MM.1S (cell line): ENCODE results near the gene TMEM212.

ENCODE experiments used
- DNase-seq: peaks from one replicate; pipeline ENCODE4 v3.0.0-alpha.2; 2015
- H2AFZ ChIP-seq: fragments of 300-600 bp; sonication (generic); 2 replicates; pipeline ENCODE4 v1.6.0; 2016; ENCODE audit warnings: antibody characterized with exemption, low read length
- H3F3A ChIP-seq: fragments of 300-600 bp; sonication (generic); 2 replicates; pipeline ENCODE4 v1.6.1; 2016; ENCODE audit warnings: mild to moderate bottlenecking, antibody characterized with exemption, low read length, moderate library complexity, mixed read lengths; ENCODE audit not compliant: insufficient read depth
- H3K27ac ChIP-seq: fragments of 300-600 bp; sonication (generic); 2 replicates; pipeline ENCODE4 v1.5.1; 2016; ENCODE audit warnings: mild to moderate bottlenecking, low read length
- H3K27me3 ChIP-seq: fragments of 300-600 bp; sonication (generic); replicated peaks from 2 replicates; pipeline ENCODE4 v1.6.0; 2016; ENCODE audit warnings: low read length; ENCODE audit not compliant: insufficient read depth
- H3K36me3 ChIP-seq: fragments of 300-600 bp; sonication (generic); replicated peaks from 2 replicates; pipeline ENCODE4 v1.6.1; 2016; ENCODE audit warnings: mild to moderate bottlenecking, low read length, mixed read lengths; ENCODE audit not compliant: insufficient read depth
- H3K4me1 ChIP-seq: fragments of 300-600 bp; sonication (generic); 2 replicates; pipeline ENCODE4 v1.6.1; 2016; ENCODE audit warnings: low read length, mixed read lengths
- H3K4me2 ChIP-seq: fragments of 300-600 bp; sonication (generic); 2 replicates; pipeline ENCODE4 v1.6.0; 2016; ENCODE audit warnings: low read depth, low read length
- H3K4me3 ChIP-seq: fragments of 300-600 bp; sonication (generic); 2 replicates; pipeline ENCODE4 v1.5.1; 2016; ENCODE audit warnings: low read length, mixed read lengths
- H3K79me2 ChIP-seq: fragments of 300-600 bp; sonication (generic); 2 replicates; pipeline ENCODE4 v1.6.1; 2016; ENCODE audit warnings: mixed run types, low read length, mixed read lengths
- H3K9ac ChIP-seq: fragments of 300-600 bp; sonication (generic); 2 replicates; pipeline ENCODE4 v1.6.1; 2016; ENCODE audit warnings: low read length, mixed read lengths
- H3K9me2 ChIP-seq: fragments of 300-600 bp; sonication (generic); replicated peaks from 2 replicates; pipeline ENCODE4 v1.6.1; 2016; ENCODE audit warnings: mild to moderate bottlenecking, low read length, mixed read lengths; ENCODE audit not compliant: insufficient read depth
- H3K9me3 ChIP-seq: fragments of 300-600 bp; sonication (generic); replicated peaks from 2 replicates; pipeline ENCODE4 v1.6.1; 2016; ENCODE audit warnings: mild to moderate bottlenecking, low read length, mixed read lengths; ENCODE audit not compliant: insufficient read depth
- H4K20me1 ChIP-seq: fragments of 300-600 bp; sonication (generic); 2 replicates; pipeline ENCODE4 v1.6.1; 2016; ENCODE audit warnings: mild to moderate bottlenecking, low read length, moderate library complexity, mixed read lengths; ENCODE audit not compliant: insufficient read depth
- EZH2 ChIP-seq: fragments of 300-600 bp; sonication (generic); optimal IDR thresholded peaks from 2 replicates; pipeline ENCODE3; 2017; ENCODE audit warnings: low read depth, mild to moderate bottlenecking, antibody characterized with exemption, low read length, mixed read lengths
- EZH2phosphoT487 ChIP-seq: fragments of 300-600 bp; sonication (generic); IDR thresholded peaks from 2 replicates; pipeline ENCODE4 v1.6.1; 2018; ENCODE audit warnings: antibody characterized with exemption, low read length
- TF ChIP-seq, protein P1 (sequence below): fragments of 300-600 bp; sonication (generic); IDR thresholded peaks from 2 replicates; pipeline ENCODE4 v1.5.1; 2016; ENCODE audit warnings: antibody characterized with exemption, low read length, mixed read lengths

TMEM212 gene

DNA sequence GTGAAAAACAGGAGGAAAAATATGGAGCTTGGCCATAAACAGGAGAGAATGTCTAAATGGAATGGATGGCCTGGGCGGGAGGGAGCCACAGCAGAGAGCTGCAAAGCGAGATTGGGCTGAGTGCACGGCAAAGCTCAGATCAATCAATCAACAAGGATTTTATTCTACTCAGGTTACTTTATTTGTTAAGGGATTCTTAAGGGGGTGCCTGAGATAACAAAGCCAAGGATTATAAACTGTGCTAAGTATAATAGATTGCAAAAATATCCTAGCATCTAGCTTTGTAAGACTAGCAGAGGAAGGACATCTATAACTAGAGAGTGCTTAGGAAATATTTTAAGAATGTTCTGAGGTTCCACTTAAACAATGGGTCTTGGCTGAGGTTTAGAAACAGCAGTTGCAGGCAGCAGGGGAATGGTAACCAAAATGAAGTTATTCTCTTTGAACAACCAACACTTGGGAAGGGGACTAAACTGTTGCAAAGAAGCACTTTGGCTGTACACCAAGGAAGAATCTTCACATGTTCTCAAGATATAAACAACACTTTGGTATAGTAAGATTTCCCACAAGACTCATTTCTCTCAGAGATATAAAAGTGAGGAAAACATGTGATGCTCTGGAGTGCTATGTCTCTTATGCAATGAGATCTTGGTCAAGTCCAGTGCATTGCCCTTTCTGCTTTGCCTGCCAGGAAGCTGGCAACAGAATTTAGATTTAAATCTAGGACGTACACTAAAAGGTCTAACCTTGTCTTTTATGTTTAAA, 35.5 kb downstream of the TMEM212 start:
- Histone ChIP-seq H2AFZ (no peak overlapping the region), H3K9me3 (no peaks in the 10 kb centered on the region), H3K4me3 (no peak overlapping the region), H3K4me2 (no peak overlapping the region), H3K79me2 (no peaks in the 10 kb centered on the region), H3K9me2 (no peaks in the 10 kb centered on the region), H3K27me3 (no peaks in the 10 kb centered on the region), H3K4me1 (no peaks in the 10 kb centered on the region), H3K9ac (no peak overlapping the region), H3F3A (no peaks in the 10 kb centered on the region), H4K20me1 (no peaks in the 10 kb centered on the region), H3K36me3 (no peaks in the 10 kb centered on the region), H3K27ac (no peak overlapping the region)
- TF ChIP-seq EZH2 = no peak
- no peak for DNase-seq

DNA sequence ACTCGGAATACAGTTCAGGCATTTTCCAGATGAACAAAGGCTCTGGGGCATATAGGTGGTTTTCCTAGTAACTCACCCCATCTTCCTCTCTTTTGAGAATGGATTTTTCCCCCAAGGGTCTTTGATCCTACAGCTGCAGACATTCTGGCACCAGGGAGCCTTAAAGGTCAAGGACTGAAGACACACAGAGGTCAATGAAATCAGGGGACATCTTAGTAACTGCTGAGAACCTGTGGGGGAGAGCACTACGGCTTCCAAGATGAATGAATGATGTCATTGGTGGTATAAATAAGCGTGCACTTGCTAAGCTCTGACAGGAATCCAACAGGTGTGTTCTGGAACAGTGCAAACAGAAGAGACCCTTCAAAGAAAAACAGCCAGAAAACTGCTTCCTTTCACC, 36.3 kb downstream of the TMEM212 start:
- TF ChIP-seq, protein P1, sequence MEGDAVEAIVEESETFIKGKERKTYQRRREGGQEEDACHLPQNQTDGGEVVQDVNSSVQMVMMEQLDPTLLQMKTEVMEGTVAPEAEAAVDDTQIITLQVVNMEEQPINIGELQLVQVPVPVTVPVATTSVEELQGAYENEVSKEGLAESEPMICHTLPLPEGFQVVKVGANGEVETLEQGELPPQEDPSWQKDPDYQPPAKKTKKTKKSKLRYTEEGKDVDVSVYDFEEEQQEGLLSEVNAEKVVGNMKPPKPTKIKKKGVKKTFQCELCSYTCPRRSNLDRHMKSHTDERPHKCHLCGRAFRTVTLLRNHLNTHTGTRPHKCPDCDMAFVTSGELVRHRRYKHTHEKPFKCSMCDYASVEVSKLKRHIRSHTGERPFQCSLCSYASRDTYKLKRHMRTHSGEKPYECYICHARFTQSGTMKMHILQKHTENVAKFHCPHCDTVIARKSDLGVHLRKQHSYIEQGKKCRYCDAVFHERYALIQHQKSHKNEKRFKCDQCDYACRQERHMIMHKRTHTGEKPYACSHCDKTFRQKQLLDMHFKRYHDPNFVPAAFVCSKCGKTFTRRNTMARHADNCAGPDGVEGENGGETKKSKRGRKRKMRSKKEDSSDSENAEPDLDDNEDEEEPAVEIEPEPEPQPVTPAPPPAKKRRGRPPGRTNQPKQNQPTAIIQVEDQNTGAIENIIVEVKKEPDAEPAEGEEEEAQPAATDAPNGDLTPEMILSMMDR = no peak
- H3F3A ChIP-seq = no peaks in the 10 kb centered on the region
- no peak overlapping the region for H3K9ac ChIP-seq
- no peak overlapping the region for H3K27ac ChIP-seq
- no peaks in the 10 kb centered on the region for H3K9me2 ChIP-seq
- no peaks in the 10 kb centered on the region for H3K4me1 ChIP-seq
- no peaks in the 10 kb centered on the region for H3K79me2 ChIP-seq
- no peak overlapping the region for H2AFZ ChIP-seq
- no peak overlapping the region for H3K4me3 ChIP-seq
- H3K36me3 ChIP-seq = no peaks in the 10 kb centered on the region
- H3K27me3 ChIP-seq = no peaks in the 10 kb centered on the region
- no peaks in the 10 kb centered on the region for H4K20me1 ChIP-seq
- H3K4me2 ChIP-seq = no peak overlapping the region
- H3K9me3 ChIP-seq = no peaks in the 10 kb centered on the region
- no peak for DNase-seq

DNA sequence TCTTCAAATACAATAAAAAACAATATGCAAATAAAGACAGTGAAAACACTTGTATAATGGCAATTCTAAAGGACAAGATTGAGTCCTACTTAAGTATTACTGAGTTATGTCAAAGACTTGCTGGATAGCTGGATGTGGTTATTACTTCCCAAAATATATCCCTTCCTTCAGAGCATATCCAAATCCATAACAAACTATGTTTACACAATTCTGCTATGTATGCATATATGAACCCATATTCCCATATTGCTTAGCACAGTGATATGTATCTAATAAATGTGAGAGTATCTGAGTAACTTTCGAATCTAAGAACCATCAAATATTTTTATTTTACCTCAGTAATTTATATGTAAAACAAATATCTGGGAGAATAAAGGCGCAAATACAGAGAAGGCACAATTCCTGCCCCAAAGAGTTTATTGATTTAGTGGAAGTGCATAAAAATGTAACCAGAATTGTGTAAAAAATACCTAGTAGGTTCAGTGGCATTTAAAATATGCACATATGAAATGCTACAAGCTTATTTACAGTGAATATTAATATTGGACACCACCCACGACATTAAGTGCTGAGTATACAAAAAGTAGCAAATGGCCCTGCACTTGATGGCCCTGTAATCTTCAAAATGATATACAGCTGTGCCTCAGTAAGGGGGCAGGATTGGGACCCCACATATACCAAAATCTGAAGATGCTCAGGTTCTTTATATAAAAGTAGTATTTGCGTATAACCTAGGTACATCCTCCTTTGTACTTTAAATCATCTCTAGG, 37.1 kb downstream of the TMEM212 start:
- Histone ChIP-seq H3K27ac (no peak overlapping the region), H2AFZ (no peak overlapping the region), H3K36me3 (no peaks in the 10 kb centered on the region), H3K27me3 (no peaks in the 10 kb centered on the region), H3K4me2 (no peak overlapping the region), H3K4me1 (no peaks in the 10 kb centered on the region), H3K4me3 (no peak overlapping the region), H4K20me1 (no peaks in the 10 kb centered on the region), H3K9me2 (no peaks in the 10 kb centered on the region), H3K79me2 (no peaks in the 10 kb centered on the region), H3K9ac (no peak overlapping the region), H3F3A (no peaks in the 10 kb centered on the region), H3K9me3 (no peaks in the 10 kb centered on the region)
- TF ChIP-seq, protein P1 = no peak
- no peak for TF ChIP-seq EZH2phosphoT487
- TF ChIP-seq EZH2 = no peak
- DNase-seq = no peak

DNA sequence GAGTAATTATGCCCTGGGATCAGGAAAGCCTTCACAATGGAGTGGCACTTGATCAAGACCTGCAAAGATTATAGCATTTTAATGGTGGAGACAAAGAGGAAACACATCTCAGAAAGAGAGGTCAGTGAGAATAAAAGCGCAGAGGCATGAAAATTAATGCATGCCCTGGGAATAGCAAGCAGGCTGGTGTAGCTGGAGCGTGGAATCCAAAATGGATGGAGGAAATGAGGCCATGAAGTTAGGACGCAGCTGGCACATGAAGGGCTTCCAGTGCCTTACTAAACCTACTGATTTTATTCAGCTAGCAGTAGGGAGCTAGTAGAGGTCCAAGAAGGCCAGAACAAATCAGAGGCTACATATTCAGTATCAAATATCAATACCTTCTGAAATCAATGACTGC, 38.1 kb downstream of the TMEM212 start:
- H3K9me3 ChIP-seq = no peaks in the 10 kb centered on the region
- no peak overlapping the region for H3K4me2 ChIP-seq
- TF ChIP-seq, protein P1 = no peak
- TF ChIP-seq EZH2phosphoT487 (no peak), EZH2 (no peak)
- no peaks in the 10 kb centered on the region for H3F3A ChIP-seq
- no peak overlapping the region for H2AFZ ChIP-seq
- H3K79me2 ChIP-seq = no peaks in the 10 kb centered on the region
- H3K9ac ChIP-seq = no peak overlapping the region
- no peaks in the 10 kb centered on the region for H3K27me3 ChIP-seq
- H3K4me1 ChIP-seq = no peaks in the 10 kb centered on the region
- no peaks in the 10 kb centered on the region for H3K9me2 ChIP-seq
- H3K36me3 ChIP-seq = no peaks in the 10 kb centered on the region
- no peaks in the 10 kb centered on the region for H4K20me1 ChIP-seq
- no peak for DNase-seq
- no peak overlapping the region for H3K27ac ChIP-seq
- no peak overlapping the region for H3K4me3 ChIP-seq
